GM21447 (cell line): ENCODE measurements around the gene UMODL1.

Experiments used
- ATAC-seq: cut with Tn5 transposase; IDR thresholded peaks from one replicate; pipeline ENCODE4 v1.9.1; 2021; ENCODE audit not compliant: unreplicated experiment

UMODL1 gene

DNA sequence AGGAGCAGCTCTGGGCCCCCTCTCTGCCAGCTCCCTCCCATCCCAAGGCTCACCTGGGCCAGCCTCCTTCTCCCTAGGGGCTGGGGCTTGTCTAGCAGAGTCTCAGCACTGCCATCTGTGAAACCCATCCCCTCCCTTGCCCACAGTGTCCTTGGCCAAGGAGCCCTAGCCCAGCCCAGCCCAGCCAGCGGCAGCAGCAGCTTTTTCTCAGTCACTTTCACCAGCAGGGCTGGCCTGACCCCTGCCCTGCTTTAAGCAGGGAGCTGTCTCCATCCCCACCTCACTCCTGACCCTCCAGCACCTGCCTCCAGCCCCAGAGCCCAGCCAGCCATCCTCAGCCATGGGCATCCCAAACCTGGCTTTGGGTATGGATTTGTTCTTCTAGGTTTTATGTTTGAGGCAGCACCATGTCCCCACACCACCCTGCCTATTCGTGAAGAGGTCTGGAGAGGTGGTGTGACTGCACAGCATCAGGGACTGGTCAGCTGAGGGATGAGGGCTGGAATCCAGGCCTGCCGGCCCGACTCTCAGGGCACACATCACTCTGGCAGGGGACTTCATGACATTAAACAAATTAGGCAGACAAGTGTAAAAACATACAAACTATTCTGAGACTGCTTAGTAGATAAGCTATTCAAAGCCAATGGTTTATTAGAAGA lies 111.7 kb downstream of the UMODL1 start:
- ATAC-seq = no peak

DNA sequence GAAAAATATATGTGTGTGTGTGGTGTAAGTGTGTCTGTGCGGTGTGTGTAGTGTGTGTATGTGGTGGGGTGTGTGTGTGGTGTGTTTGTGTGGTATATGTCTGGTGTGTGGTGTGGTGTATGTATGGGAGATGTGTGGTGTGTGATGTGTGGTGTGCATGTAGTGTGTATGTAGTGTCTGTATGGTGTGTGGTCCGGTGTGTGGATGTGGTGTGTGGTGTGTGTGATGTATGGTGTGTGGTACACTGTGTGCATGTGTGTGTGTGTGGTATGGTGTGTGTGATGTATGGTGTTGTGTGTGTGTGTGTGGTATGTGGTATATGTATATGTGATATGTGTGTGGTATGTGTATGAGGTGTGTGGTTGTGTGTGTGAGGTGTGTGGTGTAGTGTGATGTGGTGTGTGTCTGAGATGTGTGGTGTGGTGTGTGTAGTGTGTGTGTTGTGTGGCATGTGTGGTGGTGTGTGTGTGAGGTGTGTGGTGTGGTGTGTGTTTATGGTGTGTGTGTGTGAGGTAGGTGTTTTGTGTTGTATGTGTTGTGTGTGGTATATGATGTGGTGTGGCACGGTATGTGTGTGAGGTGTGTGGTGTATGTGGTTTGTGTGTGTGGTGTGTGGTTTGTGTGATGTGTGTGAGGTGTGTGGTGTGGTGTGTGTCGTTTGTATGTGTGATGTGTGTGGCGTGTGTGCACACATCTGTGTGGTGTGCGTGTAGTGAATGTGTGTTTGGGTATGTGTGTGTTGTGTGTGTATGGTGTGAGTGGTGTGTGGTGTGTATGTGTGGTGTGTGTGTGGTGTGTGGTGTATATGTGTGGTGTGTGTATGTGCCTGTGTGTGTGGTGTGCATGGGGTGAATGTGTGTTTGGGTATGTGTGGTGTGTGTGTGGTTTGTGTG lies 112.5 kb downstream of the UMODL1 start:
- no peak for ATAC-seq

DNA sequence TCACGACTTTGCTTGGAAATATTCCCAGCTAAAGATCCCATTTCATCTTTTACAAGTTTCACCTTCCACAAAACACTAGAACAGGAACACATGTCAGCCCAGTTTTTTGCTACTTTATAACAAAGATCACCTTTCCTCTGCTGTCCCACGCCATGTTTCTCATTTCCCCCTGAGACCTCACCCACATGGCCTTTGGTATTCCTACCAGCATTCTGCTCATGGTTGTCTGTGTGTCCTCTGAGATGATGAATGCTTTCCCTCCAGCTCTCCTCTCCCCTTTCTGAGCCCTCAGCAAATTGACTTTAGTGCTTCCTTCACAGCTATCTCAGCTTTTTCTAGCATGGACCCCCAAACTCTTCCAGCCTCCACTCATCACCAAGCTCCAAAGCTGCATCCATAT lies 115.5 kb downstream of the UMODL1 start:
- no peak for ATAC-seq

- peak; percentile 98 for ATAC-seq
Observed at GRCh38 chr21:42187976-42188653, 117.0 kb downstream of the UMODL1 start.

DNA sequence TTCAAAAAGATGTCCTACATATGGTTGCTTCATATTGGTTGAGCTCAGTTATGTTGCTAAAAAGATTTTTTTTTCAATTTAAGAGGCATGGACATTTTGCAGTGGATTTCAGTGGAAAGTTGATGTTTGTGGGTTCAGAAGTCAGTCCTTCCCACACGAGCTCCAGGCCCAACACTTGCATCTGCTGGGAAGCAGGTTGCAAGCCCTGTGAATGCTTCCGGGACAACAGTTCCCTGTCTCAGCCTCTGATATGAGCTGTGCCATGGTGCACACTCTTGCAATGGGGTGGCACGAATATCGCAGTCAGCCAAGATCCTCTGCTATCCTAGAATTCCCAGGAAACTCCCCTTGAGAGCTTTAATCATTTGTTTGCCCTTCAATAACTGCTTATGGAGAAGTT lies 117.5 kb downstream of the UMODL1 start:
- ATAC-seq = no peak

- ATAC-seq = no peak
Observed at GRCh38 chr21:42189431-42189830, 118.3 kb downstream of the UMODL1 start.

DNA sequence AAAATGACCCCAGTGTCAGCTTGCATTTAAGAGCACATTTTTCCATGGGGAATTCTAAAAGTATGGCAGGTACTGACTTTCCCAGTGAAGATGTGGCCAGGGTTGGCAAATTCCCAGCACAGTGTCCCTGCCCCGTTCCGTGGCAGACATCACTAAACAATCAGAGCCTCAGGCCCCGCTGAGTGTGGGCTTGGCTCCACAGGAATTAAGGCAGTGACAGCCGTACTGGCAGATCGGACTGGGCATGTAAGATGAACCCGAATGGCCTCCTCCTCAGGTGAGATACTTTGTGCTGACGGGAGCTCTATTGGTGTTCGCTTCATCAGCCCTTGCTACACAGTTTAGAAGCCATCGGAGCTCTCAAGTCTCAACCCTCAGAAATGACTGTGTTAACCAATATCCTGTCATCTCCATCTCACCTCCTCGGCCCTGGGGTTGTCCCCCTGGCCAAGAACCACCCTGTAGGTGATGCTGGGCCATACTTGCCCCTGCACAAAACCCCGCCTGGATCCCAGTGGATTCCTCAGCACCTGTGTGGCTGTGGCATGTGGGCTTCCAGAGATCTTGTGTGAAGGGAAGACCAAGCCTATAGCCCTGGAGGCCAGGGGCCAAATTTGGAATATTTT lies 118.9 kb downstream of the UMODL1 start:
- no peak for ATAC-seq

DNA sequence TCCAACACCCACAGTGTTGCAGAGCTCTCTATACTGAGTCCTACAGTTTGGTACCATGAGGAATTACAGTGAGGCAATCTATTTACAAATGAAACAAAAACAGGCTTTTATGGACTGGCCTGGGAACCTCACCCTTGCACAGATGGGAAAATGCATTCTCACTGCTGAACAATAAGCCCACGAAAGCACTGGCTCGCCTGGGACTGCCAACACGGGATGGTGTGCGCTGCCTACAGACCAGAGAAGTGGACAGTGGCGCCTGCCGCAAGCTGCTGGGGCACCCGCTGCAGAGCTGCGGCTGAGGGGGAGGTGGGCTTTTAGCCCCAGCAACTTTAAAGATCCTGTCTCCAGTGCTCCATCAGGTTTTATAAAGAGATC lies 119.4 kb downstream of the UMODL1 start:
- ATAC-seq = no peak

GRCh38 chr21:42191064-42191463 lies 119.9 kb downstream of the UMODL1 start:
- no peak for ATAC-seq

DNA sequence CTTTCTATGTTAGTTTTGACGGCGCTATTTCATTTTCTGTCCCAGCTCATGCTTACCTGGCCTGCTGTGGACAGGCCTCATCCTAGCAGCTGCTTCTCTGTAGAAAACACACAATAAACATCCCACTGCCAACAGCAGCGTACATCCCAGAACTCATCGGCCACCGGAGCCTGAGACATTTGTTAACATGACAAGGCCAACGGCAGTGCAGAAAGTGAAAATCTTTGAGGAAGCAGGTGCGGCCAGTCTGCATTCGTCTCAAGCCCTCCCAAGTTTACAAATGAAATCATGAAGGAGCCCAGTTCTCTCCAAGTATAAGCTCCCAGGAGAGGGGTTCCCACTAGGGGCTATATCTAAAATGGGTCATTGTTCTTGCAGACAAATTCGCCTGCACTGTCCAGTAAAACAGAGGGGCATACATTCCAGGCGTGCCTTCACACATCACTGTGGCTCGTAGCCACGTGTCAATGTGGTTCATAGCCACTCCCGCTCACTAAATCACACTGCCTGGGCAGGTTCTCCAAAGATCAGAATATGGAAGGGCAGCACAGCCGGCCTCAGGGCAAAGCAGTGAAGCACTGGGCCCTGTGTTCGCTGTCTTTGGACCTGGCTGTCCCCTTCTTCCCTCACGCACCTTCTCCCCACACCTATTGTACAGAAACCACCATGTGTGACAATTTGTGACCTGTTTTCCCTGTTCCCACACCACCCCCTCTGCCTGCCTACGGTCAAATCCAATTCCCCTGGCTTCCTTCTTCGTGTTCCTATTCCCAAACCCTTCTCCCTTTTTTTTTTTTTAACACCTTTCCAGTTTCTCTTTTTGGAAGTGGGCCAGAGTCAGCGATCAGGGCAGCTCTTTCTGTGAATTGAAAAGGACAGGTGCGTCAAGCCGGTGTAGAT lies 120.8 kb downstream of the UMODL1 start:
- ATAC-seq = no peak
